ENCODE data around the gene OR6K2.
"Not testable (repeated sequence)": the region's sequence is repeated elsewhere in the genome, so short reads cannot be mapped to it uniquely, and the experiment has no call there.

OR6K2 gene, protein sequence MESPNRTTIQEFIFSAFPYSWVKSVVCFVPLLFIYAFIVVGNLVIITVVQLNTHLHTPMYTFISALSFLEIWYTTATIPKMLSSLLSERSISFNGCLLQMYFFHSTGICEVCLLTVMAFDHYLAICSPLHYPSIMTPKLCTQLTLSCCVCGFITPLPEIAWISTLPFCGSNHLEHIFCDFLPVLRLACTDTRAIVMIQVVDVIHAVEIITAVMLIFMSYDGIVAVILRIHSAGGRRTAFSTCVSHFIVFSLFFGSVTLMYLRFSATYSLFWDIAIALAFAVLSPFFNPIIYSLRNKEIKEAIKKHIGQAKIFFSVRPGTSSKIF

DNA sequence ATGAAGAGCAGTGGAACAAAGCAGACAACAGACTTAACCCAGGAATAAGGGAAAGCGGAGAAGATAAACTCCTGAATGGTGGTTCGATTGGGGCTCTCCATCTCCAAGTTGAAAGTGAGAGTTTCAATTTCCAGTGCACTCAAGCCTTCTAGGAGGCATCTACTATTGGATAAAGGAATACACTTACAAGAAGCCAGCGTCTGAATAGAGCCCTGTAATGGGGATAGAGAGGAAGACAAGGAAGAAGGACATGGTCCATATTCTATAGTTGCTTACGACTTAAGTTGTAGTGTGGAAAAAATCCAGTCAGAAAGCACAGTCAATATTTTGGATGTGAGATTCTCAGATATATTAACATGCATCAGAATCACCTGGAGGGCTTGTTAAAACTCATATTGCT, at the start of gene OR6K2:
Gene OR6K2, minus strand, starts transcription at position 101 of the 400 bp plus-strand sequence. Its CDS starts 0 bp downstream, at position 101.
- no peak for DNase-seq

DNA sequence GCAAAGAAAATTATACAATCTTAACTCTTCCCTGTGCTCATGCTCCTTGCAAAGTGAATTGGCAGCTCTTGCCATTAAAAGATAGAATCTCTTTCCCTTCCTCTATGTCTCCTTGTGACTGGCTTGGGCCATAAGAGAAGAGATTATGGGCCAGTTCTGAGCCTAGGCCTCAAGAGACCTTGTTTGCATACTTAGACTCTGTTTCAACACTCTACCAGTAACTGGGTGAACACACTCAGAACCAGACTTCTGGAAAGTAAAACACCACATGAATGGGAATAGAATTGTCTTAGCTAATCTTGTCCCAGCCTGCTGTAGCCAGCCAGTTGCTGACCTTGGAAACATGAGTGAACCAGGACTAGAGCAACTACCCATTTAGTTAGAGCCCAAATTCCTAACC, 35.4 kb upstream of the OR6K2 start:
- no peak for DNase-seq

DNA sequence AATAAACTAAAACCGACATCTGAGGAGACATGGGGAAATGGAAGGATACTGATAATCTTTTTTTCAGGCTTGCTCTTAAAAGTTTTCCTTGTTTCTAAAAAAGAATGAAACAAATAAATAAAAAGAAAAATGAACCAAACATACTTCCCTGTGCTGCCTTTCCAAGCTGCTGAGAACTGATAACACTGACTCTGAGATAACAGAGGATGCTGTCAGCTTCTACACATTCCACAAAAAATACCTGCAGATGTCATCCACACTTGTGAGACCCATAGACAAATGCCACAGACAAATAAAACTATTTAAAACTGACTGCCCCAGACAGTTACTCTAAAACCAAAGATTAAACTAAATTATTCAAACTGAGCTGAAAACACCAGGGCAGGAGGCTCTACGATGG, 32.1 kb upstream of the OR6K2 start:
- no peak for DNase-seq

DNA sequence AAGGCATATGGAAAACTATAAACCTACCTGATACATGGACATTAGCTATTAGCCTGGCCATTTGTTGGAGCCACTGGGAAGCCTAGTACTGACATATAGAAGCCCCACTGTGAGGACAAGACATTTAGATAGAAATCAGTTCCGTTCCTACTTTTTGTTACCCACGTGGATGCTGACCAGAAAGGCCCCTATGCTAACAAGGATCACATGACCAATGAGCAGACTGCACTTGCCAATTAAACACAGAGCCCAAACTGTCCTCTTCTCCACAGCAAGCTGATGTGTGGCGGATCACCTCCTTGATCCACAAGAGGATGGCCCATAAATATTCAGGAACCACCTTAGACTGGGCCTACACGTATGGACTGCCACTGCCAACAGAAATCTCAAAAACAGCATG, 31.3 kb upstream of the OR6K2 start:
- DNase-seq: no peak

DNA sequence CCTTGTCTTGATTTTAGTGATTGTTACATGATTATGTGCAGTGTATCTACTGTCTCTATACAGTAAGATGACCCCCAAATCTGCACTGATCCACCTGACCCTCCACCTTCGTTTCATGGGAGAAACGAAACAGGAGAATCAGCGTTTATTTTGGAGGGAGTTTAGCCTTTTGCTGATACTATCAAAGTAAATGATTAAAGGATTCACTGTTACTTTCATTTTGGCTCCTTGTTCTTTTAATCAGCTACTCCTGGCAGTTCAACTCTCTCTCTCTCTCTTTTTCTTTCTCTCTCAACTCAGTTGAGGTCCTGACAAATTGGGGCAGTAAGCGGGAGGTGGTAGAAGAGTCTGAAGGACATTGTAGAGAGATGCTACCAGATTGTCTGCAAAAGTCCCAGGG, 30.0 kb upstream of the OR6K2 start:
- DNase-seq: no peak

DNA sequence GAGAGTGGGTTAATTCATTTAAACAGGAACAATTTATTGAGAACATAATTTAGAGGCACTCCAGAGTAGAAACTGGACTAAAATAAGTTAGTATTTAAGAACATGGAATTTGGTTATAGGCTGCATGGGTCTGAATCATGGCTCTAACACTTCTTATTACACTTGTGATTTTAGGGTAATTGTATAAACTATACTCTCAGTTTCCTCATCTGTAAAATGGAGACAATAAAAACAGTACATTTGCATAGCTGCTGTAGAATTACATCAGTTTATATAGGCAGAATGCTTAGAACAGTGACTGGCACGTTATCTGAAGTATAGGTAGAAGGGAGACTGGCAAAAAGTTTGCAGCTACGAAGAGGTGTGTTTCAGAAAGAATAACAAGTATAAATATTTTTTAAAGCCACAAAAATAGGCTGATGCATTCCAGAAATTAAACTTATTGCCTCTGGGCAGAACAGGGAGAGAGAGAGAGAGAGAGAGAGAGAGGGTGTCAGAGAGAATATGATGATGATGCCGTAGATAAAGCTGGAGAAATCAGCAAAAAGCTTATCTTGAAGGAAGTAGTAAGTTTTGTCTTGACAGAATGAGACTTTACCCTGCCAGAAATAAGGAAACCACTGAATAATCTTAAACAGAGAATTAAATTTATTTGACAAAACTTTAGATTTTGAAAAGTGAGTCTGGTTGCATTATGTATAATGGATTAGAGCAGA, 28.2 kb upstream of the OR6K2 start:
- DNase-seq: no peak

DNA sequence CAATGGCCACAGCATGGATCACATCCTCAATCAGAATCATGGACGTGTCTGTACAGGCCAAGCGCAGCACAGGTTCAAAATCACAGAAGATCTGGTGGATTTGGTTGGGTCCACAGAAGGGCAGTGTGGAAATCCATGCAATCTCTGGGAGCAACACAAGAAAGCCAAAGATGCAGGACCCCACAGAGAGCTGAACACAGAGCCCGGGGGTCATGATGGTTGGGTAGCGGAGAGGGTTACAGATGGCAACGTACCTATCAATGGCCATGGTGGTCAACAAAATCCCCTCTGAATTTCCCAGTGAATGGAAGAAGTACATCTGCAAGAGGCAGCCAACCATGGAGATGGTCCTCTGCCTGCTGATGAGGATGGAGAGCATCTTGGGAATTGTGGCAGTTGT, 24.0 kb upstream of the OR6K2 start:
- DNase-seq: no peak

DNA sequence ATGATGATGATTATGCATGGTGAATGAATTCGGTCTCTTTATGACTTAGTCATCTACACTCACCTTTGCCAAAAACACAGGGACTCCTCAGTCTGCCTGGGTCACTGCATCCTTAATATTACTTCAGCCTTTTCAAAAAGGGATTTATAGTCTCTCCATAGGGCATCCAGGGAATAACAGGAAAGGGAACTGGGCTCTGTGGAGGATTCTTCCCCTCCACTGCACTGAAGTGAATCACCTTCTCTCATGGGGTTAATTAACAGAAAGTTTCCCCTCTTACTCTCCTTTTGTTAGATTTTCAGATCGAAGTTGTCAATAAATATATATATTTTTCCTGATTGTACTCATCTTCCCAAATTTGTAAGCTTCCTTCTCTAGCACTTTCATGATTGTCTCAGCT, 20.2 kb upstream of the OR6K2 start, which contains the start of gene OR6K3:
Gene OR6K3, minus strand, starts transcription at position 101 of the 400 bp plus-strand sequence. CDS start 2,605 bp downstream, outside the sequence.
- no peak for DNase-seq

DNA sequence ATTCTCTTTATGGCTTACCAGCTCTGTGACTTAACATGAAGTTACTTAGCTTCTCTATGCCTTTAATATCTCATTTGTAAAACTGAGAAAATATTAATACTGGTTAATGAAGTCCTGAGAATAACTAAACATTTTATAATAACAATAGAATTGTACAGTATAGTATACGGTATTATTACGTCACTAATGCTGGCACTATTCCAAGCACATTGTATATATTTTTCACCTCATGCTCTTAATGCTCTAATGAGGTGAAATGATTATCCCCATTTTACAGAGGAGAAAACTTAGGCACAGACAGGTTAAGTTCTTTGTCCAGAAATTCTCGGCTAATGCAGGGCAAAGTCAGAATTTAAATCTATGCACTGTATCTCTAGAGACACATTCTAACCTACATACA, 19.2 kb upstream of the OR6K2 start:
- no peak for DNase-seq

DNA sequence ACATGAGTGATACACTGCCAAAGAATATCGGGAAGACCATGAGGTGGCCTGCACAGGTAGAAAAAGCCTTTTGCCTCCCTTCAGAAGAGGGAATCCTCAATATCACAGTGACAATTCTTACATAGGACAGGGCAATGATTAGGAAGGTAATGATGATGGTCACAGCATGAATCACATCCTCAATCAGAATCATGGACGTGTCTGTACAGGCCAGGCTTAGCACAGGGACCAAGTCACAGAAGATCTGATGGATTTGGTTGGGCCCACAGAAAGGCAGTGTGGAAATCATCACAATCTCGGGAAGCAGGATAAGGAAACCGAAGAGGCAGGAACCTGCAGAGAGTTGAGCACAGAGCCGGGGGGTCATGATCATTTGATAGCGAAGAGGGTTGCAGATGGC, 16.9 kb upstream of the OR6K2 start:
- no peak for DNase-seq

DNA sequence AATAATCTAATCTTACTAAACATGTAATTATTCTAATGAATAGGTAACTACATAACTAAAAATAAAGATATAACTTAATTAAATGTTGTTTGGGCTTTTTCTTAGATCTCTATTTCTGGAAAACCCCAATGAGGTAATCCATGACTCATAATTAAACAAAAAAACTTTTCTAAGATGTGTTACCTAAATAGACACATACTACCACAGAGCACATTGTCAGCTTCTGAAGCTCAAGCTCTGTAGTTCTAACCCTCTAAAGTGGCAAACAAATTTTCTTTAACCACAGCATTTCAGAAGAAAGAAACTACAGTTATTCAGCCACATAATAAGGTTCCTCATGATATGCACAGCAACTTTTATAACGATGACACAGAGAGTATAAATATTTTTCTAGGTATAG, 15.9 kb upstream of the OR6K2 start:
- DNase-seq: peak; percentile 40

DNA sequence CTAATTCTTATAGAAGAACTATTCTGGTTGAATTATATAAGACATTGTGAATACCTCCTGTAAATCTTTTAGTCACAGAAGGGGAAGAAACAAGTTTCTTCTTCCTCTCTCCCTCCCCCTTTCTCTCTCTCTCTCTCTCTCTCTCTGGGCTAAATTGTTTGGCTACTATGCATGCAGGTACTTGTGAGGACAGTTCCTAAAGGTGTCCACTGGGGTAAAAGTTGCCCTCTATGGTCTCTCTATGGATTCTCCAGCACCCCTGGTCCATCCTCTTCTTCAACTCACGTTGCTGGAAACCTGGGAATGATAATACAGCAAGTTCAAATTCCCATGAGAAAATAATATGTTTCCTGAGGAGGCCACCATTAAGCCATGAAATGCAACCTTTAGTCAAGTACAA, 14.3 kb upstream of the OR6K2 start:
- DNase-seq: no peak

DNA sequence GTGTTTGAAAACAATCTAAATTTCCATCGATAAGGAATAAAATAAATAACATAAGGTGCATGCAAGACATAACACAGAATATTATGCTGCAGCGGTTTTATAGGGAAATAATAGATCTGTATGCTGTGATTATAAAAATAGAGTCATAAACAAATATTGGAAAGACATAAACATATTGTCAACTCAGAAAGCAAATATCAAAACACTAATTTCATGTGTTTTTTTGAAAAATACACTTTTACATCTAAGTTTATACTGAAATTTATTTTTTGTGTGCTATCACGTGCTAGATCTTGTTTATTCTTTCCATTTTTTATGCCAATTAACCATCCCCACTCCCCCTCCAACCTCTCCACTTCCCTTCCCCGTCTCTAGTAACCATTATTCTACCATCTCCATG, 10.6 kb upstream of the OR6K2 start:
- DNase-seq: no peak

DNA sequence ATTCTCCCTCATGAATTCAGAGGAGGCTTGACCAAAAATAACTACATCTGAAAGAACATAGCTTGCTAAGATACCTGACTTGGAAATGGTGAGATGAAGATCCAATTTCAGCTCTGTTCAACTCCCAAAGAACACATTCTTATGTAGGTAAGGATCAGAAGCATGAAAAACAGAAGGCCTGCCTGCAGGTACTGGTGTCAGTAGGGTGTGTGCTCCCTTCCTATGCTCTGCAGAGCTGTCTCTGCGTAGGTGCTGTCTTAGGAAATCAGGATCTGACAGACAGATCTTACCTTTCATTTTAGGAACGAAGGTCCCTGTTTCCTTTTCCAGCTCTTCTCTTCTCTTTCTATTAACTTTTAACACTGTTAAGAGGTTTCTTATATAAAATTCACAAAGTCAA, 5.6 kb upstream of the OR6K2 start:
- DNase-seq: no peak

DNA sequence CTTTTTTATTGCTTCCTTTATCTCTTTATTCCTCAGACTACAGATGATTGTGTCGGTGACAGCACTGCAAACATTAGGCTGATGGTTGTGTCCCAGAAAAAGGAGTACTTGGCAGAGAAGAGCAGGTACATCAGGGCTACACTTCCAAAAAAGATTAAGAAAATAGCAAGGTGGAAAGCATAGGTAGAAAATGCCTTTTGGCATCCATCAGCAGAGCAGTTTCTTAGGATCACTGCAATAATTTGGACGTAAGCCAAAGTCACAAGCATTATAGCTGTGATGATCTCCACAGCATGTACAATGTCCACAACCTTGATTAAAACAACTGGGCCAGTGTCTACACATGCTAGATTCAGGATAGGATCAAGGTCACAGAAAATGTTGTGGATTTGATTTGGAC, 5.9 kb downstream of the OR6K2 start:
- DNase-seq: no peak

DNA sequence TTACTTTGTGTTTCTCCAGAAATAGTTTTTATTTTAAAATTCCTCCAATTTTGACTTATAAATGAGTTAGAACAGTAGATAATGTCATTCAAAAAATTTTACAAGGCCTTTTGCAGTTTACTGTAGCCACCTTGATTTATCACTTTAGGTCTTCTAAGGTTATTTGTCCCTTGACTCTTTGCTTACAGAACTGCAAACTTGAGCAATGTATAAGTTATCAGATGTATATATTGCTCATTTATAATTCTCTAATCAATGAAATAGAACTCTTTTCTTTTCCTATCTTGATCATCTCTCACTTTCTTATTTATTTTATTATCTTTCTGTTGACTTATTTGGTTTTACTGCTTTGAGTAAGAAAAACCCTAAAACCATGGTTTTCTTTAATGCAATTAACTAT, 8.1 kb downstream of the OR6K2 start:
- no peak for DNase-seq

DNA sequence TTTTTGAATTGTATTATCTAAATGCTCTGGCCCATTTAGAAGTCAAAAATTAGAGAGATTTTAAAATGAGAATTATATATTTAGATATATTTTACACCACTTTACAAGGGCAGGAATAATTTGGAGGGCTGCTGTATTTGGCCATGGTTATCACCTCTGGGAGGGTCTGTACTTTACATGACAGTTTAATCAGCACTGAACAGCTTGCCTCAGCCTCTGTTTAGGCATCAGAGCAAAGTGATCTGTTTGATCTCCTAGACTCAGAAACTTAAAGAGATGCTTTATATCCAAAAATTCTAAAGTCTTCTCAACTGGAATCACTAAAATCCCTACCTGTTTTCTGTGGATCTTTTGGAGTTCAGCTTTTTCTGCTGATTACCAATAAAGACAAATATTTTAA, 8.5 kb downstream of the OR6K2 start:
- DNase-seq: no peak

DNA sequence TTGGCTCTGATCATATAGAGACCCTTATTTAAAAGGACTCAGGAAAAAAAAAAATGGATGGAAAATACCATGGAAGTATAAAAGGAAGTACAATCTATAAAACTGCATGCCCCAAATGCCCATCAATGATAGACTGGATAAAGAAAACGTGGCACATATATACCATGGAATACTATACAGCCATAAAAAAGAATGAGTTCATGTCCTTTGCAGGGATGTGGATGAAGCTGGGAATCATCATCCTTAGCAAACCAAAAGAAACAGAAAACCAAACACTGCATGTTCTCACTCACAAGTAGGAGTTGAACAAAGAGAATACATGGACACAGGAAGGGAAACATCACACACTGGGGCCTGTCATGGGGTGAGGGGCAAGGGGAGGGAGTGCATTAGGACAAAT, 9.3 kb downstream of the OR6K2 start:
- DNase-seq: not testable (repeated sequence)

DNA sequence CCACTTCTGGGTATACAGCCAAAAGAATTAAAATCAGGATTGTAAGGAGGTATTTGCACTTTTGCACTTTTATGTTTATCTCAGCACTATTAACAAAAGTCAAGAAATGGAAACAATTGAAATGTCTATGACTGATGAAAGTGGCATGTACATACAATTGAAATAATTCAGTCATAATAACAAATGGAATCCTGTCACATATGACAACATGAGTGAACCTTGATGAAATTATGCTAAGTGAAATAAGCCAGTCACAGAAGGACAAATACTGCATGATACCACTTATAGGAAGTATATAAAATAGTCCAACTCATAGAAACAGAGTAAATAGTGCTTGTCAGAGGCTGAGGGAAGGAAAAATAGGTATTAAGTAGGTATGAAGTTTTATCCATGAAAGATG, 10.6 kb downstream of the OR6K2 start:
- DNase-seq: no peak

DNA sequence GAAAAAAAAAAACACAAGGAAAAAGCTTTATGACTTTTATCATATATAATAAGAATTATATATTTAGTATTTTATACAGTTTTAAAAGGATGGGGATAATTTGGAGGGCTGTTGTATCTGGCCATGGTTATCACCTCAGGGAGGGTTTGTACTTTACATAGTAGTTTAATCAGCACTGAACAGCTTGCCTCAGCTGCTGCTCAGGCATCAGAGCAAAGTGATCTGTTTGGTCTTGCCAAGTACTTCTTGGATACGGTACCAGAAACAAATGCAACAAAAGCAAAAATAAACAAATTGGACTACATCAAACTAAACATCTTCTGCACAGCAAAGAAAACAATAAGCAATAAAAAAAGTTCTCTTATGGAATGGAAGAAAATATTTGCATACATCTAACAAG, 11.3 kb downstream of the OR6K2 start:
- DNase-seq: no peak

DNA sequence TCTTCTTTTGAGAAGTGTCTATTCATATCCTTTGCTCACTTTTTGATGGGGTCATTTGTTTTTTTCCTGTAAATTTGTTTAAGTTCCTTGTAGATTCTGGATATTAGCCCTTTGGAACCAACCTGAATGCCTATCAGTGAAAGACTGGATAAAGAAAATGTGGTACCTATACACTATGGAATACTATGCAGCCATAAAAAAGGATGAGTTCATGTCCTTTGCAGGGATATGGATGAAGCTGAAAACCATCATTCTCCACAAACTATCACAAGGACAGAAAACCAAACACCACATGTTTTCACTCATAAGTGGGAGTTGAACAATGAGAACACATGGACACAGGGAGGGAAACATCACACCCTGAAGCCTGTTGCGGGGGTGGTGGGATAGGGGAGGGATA, 12.1 kb downstream of the OR6K2 start:
- not testable (repeated sequence) for DNase-seq

DNA sequence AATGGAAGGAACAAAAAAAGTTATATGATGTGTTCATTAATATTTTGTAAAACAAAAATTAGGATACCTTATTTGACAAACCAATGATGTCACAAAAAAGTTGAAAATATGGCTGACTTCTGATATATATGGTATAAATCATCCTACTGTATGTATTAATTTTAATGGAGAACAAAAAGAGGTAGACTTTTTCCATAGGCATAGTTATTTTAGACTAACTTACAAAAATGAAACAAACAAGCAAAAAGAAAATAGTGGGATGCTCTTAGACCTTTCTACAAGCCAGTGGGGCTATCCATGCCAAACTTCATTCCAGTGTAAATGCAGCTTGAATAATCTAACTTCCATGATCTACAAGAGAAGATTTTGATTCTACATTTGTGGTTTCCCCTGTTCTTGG, 13.4 kb downstream of the OR6K2 start:
- DNase-seq: no peak

DNA sequence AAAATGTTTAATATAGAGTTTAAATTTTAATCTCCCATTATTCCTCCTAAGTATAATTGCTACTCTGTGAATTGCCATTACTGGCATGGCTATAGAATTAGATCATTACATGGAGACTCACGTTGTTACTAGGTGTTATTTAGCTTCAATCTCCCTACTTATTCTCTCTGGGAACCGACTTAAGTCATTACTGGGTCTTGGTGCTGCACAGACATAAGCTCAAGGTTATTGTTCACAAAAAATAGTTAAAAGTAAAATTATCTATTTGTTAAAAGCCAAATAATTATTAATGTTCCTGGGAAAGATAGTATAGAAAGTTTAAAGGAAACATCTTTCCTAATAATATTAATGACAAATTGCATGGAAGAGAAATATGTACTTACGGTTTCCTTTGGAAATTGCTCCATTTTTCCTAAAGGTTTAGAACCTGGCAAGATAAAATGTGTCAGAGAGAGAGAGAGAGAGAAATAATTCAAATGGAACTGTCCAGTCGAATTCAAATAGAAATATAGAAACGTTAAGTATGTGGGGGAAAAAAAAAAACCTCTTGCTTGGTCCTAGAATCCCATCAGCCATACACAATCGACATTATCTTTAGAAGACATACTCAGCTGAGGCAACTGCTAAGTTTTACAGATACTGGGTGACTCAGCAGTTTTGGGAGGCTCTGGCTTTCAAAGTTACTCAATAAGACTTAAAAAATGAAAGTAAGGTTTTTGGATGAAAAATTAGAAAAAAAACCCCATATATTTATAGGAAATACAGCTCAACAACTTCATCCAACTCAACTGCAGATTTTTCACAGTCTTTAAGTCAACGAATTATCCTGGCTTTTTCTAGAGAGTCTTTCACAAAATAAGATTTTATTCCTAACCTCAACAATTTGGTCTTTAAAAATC, 14.1 kb downstream of the OR6K2 start, which contains the start of gene SPTA1:
Gene SPTA1, minus strand, starts transcription at position 605 of the 899 bp plus-strand sequence. Its CDS starts 198 bp downstream, at position 407.
- peak; percentile 16 for DNase-seq

Measured in activated CD4-positive, alpha-beta T cell treated with anti-CD3 and anti-CD28 coated beads, Interleukin-2, Interleukin-6, amounts not matched to agents 100 ng/mL and 50 ng/mL, durations not matched to agents 16 hours and 8 hours (primary cell).